Ishikawa (cell line): Measurements from ENCODE around the gene PCNX4.
A peak's percentile ranks its signal among the peaks of the same experiment; 100 is the strongest.

Experiments used
- CEBPB ChIP-seq: IDR thresholded peaks from 2 replicates; pipeline ENCODE4 v1.6.1; 2012
- CREB1 ChIP-seq: IDR thresholded peaks from 2 replicates; pipeline ENCODE4 v1.6.1; 2012; ENCODE audit warnings: low read depth
- EGR1 ChIP-seq: IDR thresholded peaks from 2 replicates; pipeline ENCODE4 v1.6.1; 2012
- EP300 ChIP-seq: IDR thresholded peaks from 2 replicates; pipeline ENCODE4 v1.6.1; 2012; ENCODE audit warnings: borderline replicate concordance
- FOXM1 ChIP-seq: IDR thresholded peaks from 2 replicates; pipeline ENCODE4 v1.6.1; 2012; ENCODE audit warnings: low read depth, borderline replicate concordance
- NFIC ChIP-seq: IDR thresholded peaks from 2 replicates; pipeline ENCODE4 v1.6.1; 2012
- RAD21 ChIP-seq: IDR thresholded peaks from 2 replicates; pipeline ENCODE4 v1.6.1; 2012; ENCODE audit warnings: low read depth
- TAF1 ChIP-seq: IDR thresholded peaks from 2 replicates; pipeline ENCODE4 v1.6.1; 2012; ENCODE audit warnings: low read depth, mild to moderate bottlenecking
- TCF12 ChIP-seq: IDR thresholded peaks from 2 replicates; pipeline ENCODE4 v1.6.1; 2012; ENCODE audit warnings: low read depth
- TEAD4 ChIP-seq: IDR thresholded peaks from 2 replicates; pipeline ENCODE4 v1.6.1; 2012
- YY1 ChIP-seq: IDR thresholded peaks from 2 replicates; pipeline ENCODE4 v1.6.1; 2012; ENCODE audit warnings: low read depth
- ZBTB7A ChIP-seq: IDR thresholded peaks from 2 replicates; pipeline ENCODE4 v1.6.1; 2012; ENCODE audit warnings: low read depth
- TF ChIP-seq, protein P1 (sequence below): IDR thresholded peaks from 2 replicates; pipeline ENCODE4 v1.6.1; 2012
- TF ChIP-seq, protein P2 (sequence below): IDR thresholded peaks from 2 replicates; pipeline ENCODE4 v1.6.1; 2012; ENCODE audit warnings: low read depth, mild to moderate bottlenecking
- TF ChIP-seq, protein P3 (sequence below): IDR thresholded peaks from 2 replicates; pipeline ENCODE4 v1.6.1; 2012

The PCNX4 gene

DNA sequence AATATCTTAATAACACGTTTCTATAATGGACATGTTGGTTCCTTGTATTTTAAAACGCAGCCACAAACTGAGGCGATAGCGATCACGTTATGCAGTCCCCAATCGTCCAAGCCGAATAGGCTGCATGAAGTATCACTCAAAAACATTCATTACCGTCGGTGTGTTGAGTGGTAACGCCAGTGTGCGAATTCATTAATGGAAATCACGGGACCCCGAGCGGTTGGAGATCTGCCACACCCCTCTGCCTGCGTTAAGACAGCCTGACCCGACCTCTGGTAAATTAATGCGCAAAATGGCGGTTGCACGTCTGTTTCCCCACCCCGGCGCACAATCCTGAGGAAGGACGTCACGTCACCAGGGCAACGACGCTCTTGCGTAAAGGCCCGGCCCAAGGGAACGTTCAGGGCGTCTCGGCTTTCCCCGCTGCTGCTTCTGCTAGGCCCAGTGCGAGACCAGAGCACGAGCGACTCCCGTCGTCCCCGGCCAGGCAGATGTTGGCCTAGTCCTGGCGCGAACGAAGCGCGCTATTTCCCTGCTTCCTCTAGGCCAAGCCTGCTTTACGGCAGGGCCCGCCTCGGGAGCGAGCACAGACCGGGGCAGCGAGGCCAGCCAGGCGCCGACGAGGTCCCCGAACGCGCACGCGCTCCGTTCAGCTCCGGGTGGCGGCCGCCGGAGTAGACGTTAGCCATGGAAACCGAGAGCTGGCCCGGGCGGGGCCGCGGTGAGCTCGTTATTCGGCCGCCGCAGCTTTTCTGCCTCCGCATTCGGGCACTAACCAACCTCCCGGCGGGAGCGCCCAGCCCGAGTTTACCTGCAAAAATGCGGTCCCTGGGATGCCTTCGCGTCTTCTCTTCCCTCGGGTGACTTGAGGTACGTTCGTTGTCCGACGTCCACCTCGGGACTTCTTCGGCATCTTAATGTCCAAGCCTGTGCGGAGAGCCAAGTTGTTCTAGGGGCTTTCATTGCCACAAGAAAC is at the start of gene PCNX4:
Gene PCNX4, plus strand, starts transcription at position 374 of the 976 bp plus-strand sequence. CDS start 15,716 bp downstream, outside the sequence.
- TF ChIP-seq TAF1 (peak; percentile 90), EGR1 (peak; percentile 19; the same call in 1 of the 2 replicates), EP300 (no peak), CEBPB (peak; percentile 84), TEAD4 (no peak; the same call in none of the 2 replicates), ZBTB7A (no peak), FOXM1 (0 out of 2 replicates have a peak, but pooled peaks have one; percentile 38), NFIC (no peak), TCF12 (peak; percentile 57; the same call in 1 of the 2 replicates), YY1 (peak; percentile 91), CREB1 (peak; percentile 67), RAD21 (no peak; the same call in 1 of the 2 replicates)
- TF ChIP-seq, protein P1, sequence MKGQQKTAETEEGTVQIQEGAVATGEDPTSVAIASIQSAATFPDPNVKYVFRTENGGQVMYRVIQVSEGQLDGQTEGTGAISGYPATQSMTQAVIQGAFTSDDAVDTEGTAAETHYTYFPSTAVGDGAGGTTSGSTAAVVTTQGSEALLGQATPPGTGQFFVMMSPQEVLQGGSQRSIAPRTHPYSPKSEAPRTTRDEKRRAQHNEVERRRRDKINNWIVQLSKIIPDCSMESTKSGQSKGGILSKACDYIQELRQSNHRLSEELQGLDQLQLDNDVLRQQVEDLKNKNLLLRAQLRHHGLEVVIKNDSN: peak; percentile 63
- TF ChIP-seq, protein P2, sequence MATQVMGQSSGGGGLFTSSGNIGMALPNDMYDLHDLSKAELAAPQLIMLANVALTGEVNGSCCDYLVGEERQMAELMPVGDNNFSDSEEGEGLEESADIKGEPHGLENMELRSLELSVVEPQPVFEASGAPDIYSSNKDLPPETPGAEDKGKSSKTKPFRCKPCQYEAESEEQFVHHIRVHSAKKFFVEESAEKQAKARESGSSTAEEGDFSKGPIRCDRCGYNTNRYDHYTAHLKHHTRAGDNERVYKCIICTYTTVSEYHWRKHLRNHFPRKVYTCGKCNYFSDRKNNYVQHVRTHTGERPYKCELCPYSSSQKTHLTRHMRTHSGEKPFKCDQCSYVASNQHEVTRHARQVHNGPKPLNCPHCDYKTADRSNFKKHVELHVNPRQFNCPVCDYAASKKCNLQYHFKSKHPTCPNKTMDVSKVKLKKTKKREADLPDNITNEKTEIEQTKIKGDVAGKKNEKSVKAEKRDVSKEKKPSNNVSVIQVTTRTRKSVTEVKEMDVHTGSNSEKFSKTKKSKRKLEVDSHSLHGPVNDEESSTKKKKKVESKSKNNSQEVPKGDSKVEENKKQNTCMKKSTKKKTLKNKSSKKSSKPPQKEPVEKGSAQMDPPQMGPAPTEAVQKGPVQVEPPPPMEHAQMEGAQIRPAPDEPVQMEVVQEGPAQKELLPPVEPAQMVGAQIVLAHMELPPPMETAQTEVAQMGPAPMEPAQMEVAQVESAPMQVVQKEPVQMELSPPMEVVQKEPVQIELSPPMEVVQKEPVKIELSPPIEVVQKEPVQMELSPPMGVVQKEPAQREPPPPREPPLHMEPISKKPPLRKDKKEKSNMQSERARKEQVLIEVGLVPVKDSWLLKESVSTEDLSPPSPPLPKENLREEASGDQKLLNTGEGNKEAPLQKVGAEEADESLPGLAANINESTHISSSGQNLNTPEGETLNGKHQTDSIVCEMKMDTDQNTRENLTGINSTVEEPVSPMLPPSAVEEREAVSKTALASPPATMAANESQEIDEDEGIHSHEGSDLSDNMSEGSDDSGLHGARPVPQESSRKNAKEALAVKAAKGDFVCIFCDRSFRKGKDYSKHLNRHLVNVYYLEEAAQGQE: 0 out of 2 replicates have a peak, but pooled peaks have one; percentile 18
- TF ChIP-seq, protein P3, sequence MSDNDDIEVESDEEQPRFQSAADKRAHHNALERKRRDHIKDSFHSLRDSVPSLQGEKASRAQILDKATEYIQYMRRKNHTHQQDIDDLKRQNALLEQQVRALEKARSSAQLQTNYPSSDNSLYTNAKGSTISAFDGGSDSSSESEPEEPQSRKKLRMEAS: peak; percentile 96

- TF ChIP-seq TAF1 (no peak), TCF12 (no peak), NFIC (no peak), FOXM1 (no peak), YY1 (no peak), TEAD4 (no peak), RAD21 (no peak), EP300 (no peak), CEBPB (no peak)
- TF ChIP-seq, protein P3: no peak
- TF ChIP-seq, protein P2: no peak
Observed at GRCh38 chr14:60051721-60052221, 40.0 kb upstream of the PCNX4 start.

- TF ChIP-seq, protein P1: no peak
- TF ChIP-seq FOXM1 (no peak), TAF1 (no peak), CREB1 (no peak), RAD21 (no peak), ZBTB7A (no peak), EP300 (no peak), NFIC (no peak), TCF12 (no peak), EGR1 (no peak), CEBPB (no peak), TEAD4 (no peak), YY1 (no peak)
- TF ChIP-seq, protein P3: no peak
- TF ChIP-seq, protein P2: no peak
Observed at GRCh38 chr14:60058087-60058486, 33.6 kb upstream of the PCNX4 start.
